HG03196 (cell line): Measurements from ENCODE around the gene PNMA5.
A peak's percentile ranks its signal among the peaks of the same experiment; 100 is the strongest.

ENCODE experiments used
- ATAC-seq: cut with Tn5 transposase; IDR thresholded peaks from one replicate; pipeline ENCODE4 v1.9.1; 2021; ENCODE audit not compliant: unreplicated experiment

PNMA5 gene

GRCh38 chrX:152959626-152960025, 34.3 kb downstream of the PNMA5 start:
- no peak for ATAC-seq

GRCh38 chrX:152958524-152959465, 35.1 kb downstream of the PNMA5 start:
- peak; percentile 95 for ATAC-seq

- ATAC-seq = no peak
These were observed 35.9 kb downstream of the PNMA5 start for GRCh38 chrX:152958047-152958446.

GRCh38 chrX:152950786-152951185, 43.1 kb downstream of the PNMA5 start:
- no peak for ATAC-seq

GRCh38 chrX:152949114-152949513, 44.8 kb downstream of the PNMA5 start:
- ATAC-seq = no peak

- no peak for ATAC-seq
These were observed 47.2 kb downstream of the PNMA5 start for GRCh38 chrX:152946681-152947080.

GRCh38 chrX:152945021-152945979, 48.6 kb downstream of the PNMA5 start:
- no peak for ATAC-seq

GRCh38 chrX:152943826-152944225, 50.1 kb downstream of the PNMA5 start:
- no peak for ATAC-seq

- no peak for ATAC-seq
These were observed 51.9 kb downstream of the PNMA5 start for GRCh38 chrX:152942077-152942442.

GRCh38 chrX:152941328-152942076, 52.4 kb downstream of the PNMA5 start:
- ATAC-seq = peak; percentile 96
